HEK293 (cell line): ENCODE measurements around the gene SCN4B.

Experiments used
- CTCF ChIA-PET: fragments of 350-600 bp; formaldehyde crosslinking; extraction: SDS; loops from one replicate; lab custom pipeline; 2021; ENCODE audit warnings: antibody characterized with exemption; lab: Yijun Ruan, JAX
- POLR2A ChIA-PET: fragments of 300-600 bp; formaldehyde crosslinking; extraction: SDS; loops from one replicate; lab custom pipeline; 2020; ENCODE audit warnings: antibody characterized with exemption, inconsistent platforms; lab: Yijun Ruan, JAX
- H3K27ac ChIP-seq: fragments of 200-500 bp; sonication (Bioruptor generic); 2 replicates; pipeline ENCODE4 v1.5.1; 2014; ENCODE audit warnings: low read depth, low read length, control low read depth, inconsistent platforms; ENCODE audit errors: extremely low read depth
- H3K36me3 ChIP-seq, 2 experiments: fragments of 200-500 bp in 1 of 2; sonication (Bioruptor generic) in 1 of 2; 1 replicate in 1 of 2; 2 replicates in 1 of 2; pipeline ENCODE4 v1.5.1; 2014 to 2017; ENCODE audit warnings: inconsistent platforms in 2 of 2, low read length in 2 of 2; ENCODE audit not compliant: control insufficient read depth in 2 of 2, insufficient read depth in 1 of 2
- H3K4me1 ChIP-seq: fragments of 200-500 bp; sonication (Bioruptor generic); 2 replicates; pipeline ENCODE4 v1.5.1; 2014; ENCODE audit warnings: mild to moderate bottlenecking, low read length, inconsistent platforms; ENCODE audit not compliant: control insufficient read depth, insufficient read depth
- H3K4me3 ChIP-seq: 2 replicates; pipeline ENCODE4 v1.5.1; 2011; ENCODE audit warnings: low read depth, mild to moderate bottlenecking, control low read depth, low read length, moderate library complexity
- H3K9me3 ChIP-seq: fragments of 200-500 bp; sonication (Bioruptor generic); 2 replicates; pipeline ENCODE4 v1.5.1; 2014; ENCODE audit warnings: low read depth, low read length, inconsistent platforms; ENCODE audit not compliant: control insufficient read depth, insufficient read depth
- BCL11B ChIP-seq: fragments of 450-650 bp; formaldehyde crosslinking; IDR thresholded peaks from 2 replicates; pipeline ENCODE4 v1.5.1; 2016; ENCODE audit warnings: low read depth, missing biosample characterization, missing genetic modification characterization
- ELK4 ChIP-seq: IDR thresholded peaks from 2 replicates; pipeline ENCODE4 v1.6.1; 2011; ENCODE audit warnings: mild to moderate bottlenecking, low read depth, low read length, borderline replicate concordance
- GFI1B ChIP-seq: fragments of 450-650 bp; formaldehyde crosslinking; IDR thresholded peaks from 2 replicates; pipeline ENCODE4 v1.5.1; 2016; ENCODE audit warnings: missing biosample characterization, missing genetic modification characterization
- GLIS1 ChIP-seq: fragments of 450-650 bp; formaldehyde crosslinking; IDR thresholded peaks from 2 replicates; pipeline ENCODE4 v1.5.1; 2016; ENCODE audit warnings: missing biosample characterization, missing genetic modification characterization
- HOXD13 ChIP-seq: sonication (generic); formaldehyde crosslinking; IDR thresholded peaks from 2 replicates; pipeline ENCODE4 v1.8.0; 2022; ENCODE audit warnings: missing genetic modification reagents, borderline replicate concordance
- KLF8 ChIP-seq: fragments of 450-650 bp; formaldehyde crosslinking; IDR thresholded peaks from 2 replicates; pipeline ENCODE4 v1.5.1; 2016; ENCODE audit warnings: missing biosample characterization, missing genetic modification characterization
- PRDM4 ChIP-seq: fragments of 450-650 bp; formaldehyde crosslinking; IDR thresholded peaks from 2 replicates; pipeline ENCODE4 v1.5.1; 2017; ENCODE audit warnings: missing biosample characterization, missing genetic modification characterization
- SP7 ChIP-seq: fragments of 450-650 bp; formaldehyde crosslinking; IDR thresholded peaks from 2 replicates; pipeline ENCODE4 v1.5.1; 2016; ENCODE audit warnings: missing biosample characterization, missing genetic modification characterization
- YY1 ChIP-seq: fragments of 450-650 bp; formaldehyde crosslinking; IDR thresholded peaks from 2 replicates; pipeline ENCODE4 v1.5.1; 2018; ENCODE audit warnings: missing biosample characterization, missing genetic modification characterization
- ZBTB26 ChIP-seq: fragments of 450-650 bp; formaldehyde crosslinking; optimal IDR thresholded peaks from 2 replicates; pipeline ENCODE3; 2016; ENCODE audit warnings: missing biosample characterization, mild to moderate bottlenecking, missing genetic modification characterization
- ZBTB44 ChIP-seq: fragments of 450-650 bp; IDR thresholded peaks from 2 replicates; pipeline ENCODE4 v1.5.1; 2018; ENCODE audit warnings: missing biosample characterization, mild to moderate bottlenecking, missing genetic modification characterization
- ZBTB6 ChIP-seq: fragments of 450-650 bp; formaldehyde crosslinking; IDR thresholded peaks from 2 replicates; pipeline ENCODE4 v1.5.1; 2017; ENCODE audit warnings: missing biosample characterization, missing genetic modification characterization
- ZNF132 ChIP-seq: fragments of 450-650 bp; formaldehyde crosslinking; IDR thresholded peaks from 2 replicates; pipeline ENCODE4 v1.5.1; 2017; ENCODE audit warnings: missing biosample characterization, missing genetic modification characterization, borderline replicate concordance
- ZNF140 ChIP-seq: fragments of 450-650 bp; formaldehyde crosslinking; IDR thresholded peaks from 2 replicates; pipeline ENCODE4 v1.5.1; 2016; ENCODE audit warnings: missing biosample characterization, missing genetic modification characterization
- ZNF155 ChIP-seq: fragments of 450-650 bp; formaldehyde crosslinking; IDR thresholded peaks from 2 replicates; pipeline ENCODE4 v1.5.1; 2016; ENCODE audit warnings: missing biosample characterization, missing genetic modification characterization
- ZNF19 ChIP-seq: fragments of 450-650 bp; formaldehyde crosslinking; IDR thresholded peaks from 2 replicates; pipeline ENCODE4; 2016; ENCODE audit warnings: missing biosample characterization, missing genetic modification characterization, low read depth
- ZNF324 ChIP-seq: fragments of 450-650 bp; formaldehyde crosslinking; IDR thresholded peaks from 2 replicates; pipeline ENCODE4 v1.5.1; 2016; ENCODE audit warnings: missing biosample characterization, missing genetic modification characterization
- ZNF335 ChIP-seq: fragments of 450-650 bp; formaldehyde crosslinking; conservative IDR thresholded peaks from 2 replicates; pipeline ENCODE4 v1.5.1; 2016; ENCODE audit warnings: missing biosample characterization, missing genetic modification characterization
- ZNF341 ChIP-seq: fragments of 450-650 bp; formaldehyde crosslinking; IDR thresholded peaks from 2 replicates; pipeline ENCODE4; 2016; ENCODE audit warnings: low read depth, missing biosample characterization, missing genetic modification characterization
- ZNF558 ChIP-seq: fragments of 450-650 bp; formaldehyde crosslinking; IDR thresholded peaks from 2 replicates; pipeline ENCODE4 v1.5.1; 2016; ENCODE audit warnings: missing biosample characterization, missing genetic modification characterization
- ZNF561 ChIP-seq: fragments of 450-650 bp; IDR thresholded peaks from 2 replicates; pipeline ENCODE4 v1.5.1; 2018; ENCODE audit warnings: missing biosample characterization, missing genetic modification characterization, borderline replicate concordance
- ZNF585B ChIP-seq: fragments of 450-650 bp; formaldehyde crosslinking; IDR thresholded peaks from 2 replicates; pipeline ENCODE4 v1.5.1; 2016; ENCODE audit warnings: missing biosample characterization, missing genetic modification characterization
- ZNF596 ChIP-seq: fragments of 450-650 bp; IDR thresholded peaks from 2 replicates; pipeline ENCODE4 v1.5.0; 2018; ENCODE audit warnings: missing biosample characterization, mild to moderate bottlenecking, missing genetic modification characterization, moderate library complexity
- ZNF621 ChIP-seq: fragments of 450-650 bp; formaldehyde crosslinking; IDR thresholded peaks from 2 replicates; pipeline ENCODE4 v1.5.1; 2017; ENCODE audit warnings: missing biosample characterization, missing genetic modification characterization
- ZNF707 ChIP-seq: fragments of 450-650 bp; formaldehyde crosslinking; IDR thresholded peaks from 2 replicates; pipeline ENCODE4 v1.5.1; 2016; ENCODE audit warnings: missing biosample characterization, missing genetic modification characterization
- ZSCAN16 ChIP-seq: fragments of 450-650 bp; formaldehyde crosslinking; IDR thresholded peaks from 2 replicates; pipeline ENCODE4 v1.5.1; 2016; ENCODE audit warnings: missing biosample characterization, missing genetic modification characterization
- ZXDB ChIP-seq: fragments of 450-650 bp; formaldehyde crosslinking; IDR thresholded peaks from 2 replicates; pipeline ENCODE4 v1.5.1; 2016; ENCODE audit warnings: missing biosample characterization, missing genetic modification characterization

SCN4B gene

GRCh38 chr11:118156531-118157185 lies 4.0 kb upstream of the SCN4B start (continued):
- TF ChIP-seq ZNF341 (tag by site-specific recombination), result peak; percentile 6
- no peak for TF ChIP-seq ZNF561 (tag by site-specific recombination)
- TF ChIP-seq BCL11B (tag by site-specific recombination), result no peak
- TF ChIP-seq ZNF155, result no peak
- no peak for TF ChIP-seq ZBTB26 (tag by site-specific recombination)
- TF ChIP-seq ZXDB (tag by site-specific recombination), result no peak
- TF ChIP-seq ZNF558 (tag by site-specific recombination), result no peak
- TF ChIP-seq ZNF335 (tag by site-specific recombination), result no peak
- TF ChIP-seq ZSCAN16 (tag by site-specific recombination), result no peak
- TF ChIP-seq ZNF19, result no peak
- peak; percentile 87 for TF ChIP-seq GLIS1 (tag by site-specific recombination)
- TF ChIP-seq ZNF324, result no peak
- no peak for TF ChIP-seq ELK4
- no peak for TF ChIP-seq PRDM4 (tag by site-specific recombination)
- no peak for TF ChIP-seq SP7

GRCh38 chr11:118155776-118156530 lies 3.3 kb upstream of the SCN4B start:
- ChIA-PET POLR2A (no interaction called here), CTCF (interaction anchor here (0.6 to 7.1 kb wide), 7 partner anchors 10 to 1098 kb away, joined by 3 to 99 read pairs (median 4); no protein-coding TSS in a partner anchor)
- Histone ChIP-seq H3K36me3 (no peaks in the 10 kb centered on the region), H3K4me3 (no peak overlapping the region), H3K4me1 (no peaks in the 10 kb centered on the region), H3K27ac (no peak overlapping the region)
- TF ChIP-seq ZNF621 (tag by site-specific recombination) (no peak), ZNF341 (tag by site-specific recombination) (peak; percentile 97)
- TF ChIP-seq, all 188 proteins: peak for 1
- H3K9me3 ChIP-seq, result no peaks in the 10 kb centered on the region

- no peaks in the 10 kb centered on the region for H3K9me3 ChIP-seq
- ChIA-PET CTCF (interaction anchor here (1.0 to 7.1 kb wide), 3 partner anchors 9 to 44 kb away, joined by 4 to 99 read pairs (median 7); no protein-coding TSS in a partner anchor), POLR2A (no interaction called here)
- no peak overlapping the region for H3K4me3 ChIP-seq
- H3K36me3 ChIP-seq, result no peaks in the 10 kb centered on the region
- H3K27ac ChIP-seq, result no peak overlapping the region
- H3K4me1 ChIP-seq, result no peaks in the 10 kb centered on the region
- TF ChIP-seq ZNF596 (tag by site-specific recombination) (no peak), HOXD13 (no peak), ZBTB6 (tag by site-specific recombination) (no peak), ZNF707 (tag by site-specific recombination) (no peak), GFI1B (tag by site-specific recombination) (no peak), ZNF585B (tag by site-specific recombination) (no peak), ZNF132 (tag by site-specific recombination) (no peak), KLF8 (tag by site-specific recombination) (no peak), YY1 (tag by site-specific recombination) (no peak), ZNF140 (no peak), ZBTB44 (no peak)
Measured at GRCh38 chr11:118154641-118155040, 2.0 kb upstream of the SCN4B start.
